HepG2 (cell line): ENCODE data around the gene C16orf89. TPM values are rescaled to one million over a fixed set of nuclear protein-coding genes. Genes with fewer than 3 reads are reported as not detected.

Experiments used
- ATAD3A ChIP-seq: sonication (generic); formaldehyde crosslinking; IDR thresholded peaks from 2 replicates; pipeline ENCODE4 v1.4.0; 2020; ENCODE audit warnings: missing genetic modification reagents
- DDIT3 ChIP-seq: sonication (generic); formaldehyde crosslinking; IDR thresholded peaks from 2 replicates; pipeline ENCODE4 v1.4.0; 2020; ENCODE audit warnings: mild to moderate bottlenecking, missing genetic modification reagents
- ETV6 ChIP-seq: sonication (generic); formaldehyde crosslinking; conservative IDR thresholded peaks from 2 replicates; pipeline ENCODE4 v1.4.0; 2020; ENCODE audit warnings: missing genetic modification reagents
- FOXK1 ChIP-seq: sonication (generic); formaldehyde crosslinking; IDR thresholded peaks from 2 replicates; pipeline ENCODE4 v1.4.0; 2020; ENCODE audit warnings: low read depth, missing genetic modification reagents, borderline replicate concordance
- FOXK2 ChIP-seq: fragments of 450-650 bp; IDR thresholded peaks from 2 replicates; pipeline ENCODE4 v1.6.1; 2016
- IRX3 ChIP-seq: sonication (generic); formaldehyde crosslinking; IDR thresholded peaks from 2 replicates; pipeline ENCODE4 v1.8.1; 2023; ENCODE audit warnings: mild to moderate bottlenecking, low read depth, missing genetic modification reagents, borderline replicate concordance
- JUN ChIP-seq: sonication (generic); formaldehyde crosslinking; IDR thresholded peaks from 2 replicates; pipeline ENCODE4 v1.4.0; 2020; ENCODE audit warnings: mild to moderate bottlenecking, missing genetic modification reagents
- KDM1A ChIP-seq: IDR thresholded peaks from 2 replicates; pipeline ENCODE4 v1.6.1; 2016; ENCODE audit warnings: missing compliant biosample characterization
- KDM5A ChIP-seq: fragments of 200-600 bp; sonication (generic); IDR thresholded peaks from 2 replicates; pipeline ENCODE4 v1.7.0; 2018; ENCODE audit warnings: antibody characterized with exemption, mild to moderate bottlenecking, low read length, borderline replicate concordance
- MBD4 ChIP-seq: IDR thresholded peaks from 2 replicates; pipeline ENCODE4 v1.6.1; 2012; ENCODE audit warnings: low read length, inconsistent platforms, borderline replicate concordance
- PAWR ChIP-seq: sonication (generic); formaldehyde crosslinking; IDR thresholded peaks from 2 replicates; pipeline ENCODE4 v1.4.0; 2020; ENCODE audit warnings: missing genetic modification reagents, mild to moderate bottlenecking, borderline replicate concordance
- RAD51 ChIP-seq: fragments of 450-650 bp; IDR thresholded peaks from 2 replicates; pipeline ENCODE4 v1.6.1; 2016; ENCODE audit warnings: borderline replicate concordance
- SALL1 ChIP-seq: sonication (generic); formaldehyde crosslinking; IDR thresholded peaks from 2 replicates; pipeline ENCODE4 v1.8.0; 2022; ENCODE audit warnings: mild to moderate bottlenecking, missing genetic modification reagents
- SNAI1 ChIP-seq: sonication (generic); formaldehyde crosslinking; IDR thresholded peaks from 2 replicates; pipeline ENCODE4 v1.5.0; 2020; ENCODE audit warnings: mild to moderate bottlenecking, missing genetic modification reagents, borderline replicate concordance
- ZIK1 ChIP-seq: sonication (generic); formaldehyde crosslinking; IDR thresholded peaks from 2 replicates; pipeline ENCODE4 v1.5.0; 2020; ENCODE audit warnings: mild to moderate bottlenecking, low read depth, missing genetic modification reagents, borderline replicate concordance
- ZNF17 ChIP-seq: sonication (generic); formaldehyde crosslinking; IDR thresholded peaks from 2 replicates; pipeline ENCODE4 v1.5.0; 2020; ENCODE audit warnings: mild to moderate bottlenecking, missing genetic modification reagents
- ZNF44 ChIP-seq: sonication (generic); formaldehyde crosslinking; IDR thresholded peaks from 2 replicates; pipeline ENCODE4 v1.5.1; 2020; ENCODE audit warnings: mild to moderate bottlenecking, missing genetic modification reagents
- ZNF543 ChIP-seq: sonication (generic); formaldehyde crosslinking; IDR thresholded peaks from 2 replicates; pipeline ENCODE4 v1.4.0; 2020; ENCODE audit warnings: mild to moderate bottlenecking, missing genetic modification reagents
- ZNF564 ChIP-seq: sonication (generic); formaldehyde crosslinking; IDR thresholded peaks from 2 replicates; pipeline ENCODE4 v1.8.1; 2023; ENCODE audit warnings: mild to moderate bottlenecking, missing genetic modification reagents
- ZNF710 ChIP-seq: sonication (generic); formaldehyde crosslinking; IDR thresholded peaks from 2 replicates; pipeline ENCODE4 v1.5.0; 2020; ENCODE audit warnings: mild to moderate bottlenecking, missing genetic modification reagents, borderline replicate concordance
- polyA plus RNA-seq, 8 experiments: library from polyadenylated mRNA; depleted of rRNA in 3 of 8; stranded (reverse) in 7 of 8; unstranded in 1 of 8; fragments of >200 nt; fragmentation: Illumina TruSeq in 4 of 8; extraction: Trizol in 4 of 8; gene quantifications; 2 replicates each; pipeline versions ENCODE4 v1.2.1 to v1.2.3, GENCODE V29; 2011 to 2016; ENCODE audit warnings: low read depth in 4 of 8, missing spikeins in 1 of 8, mixed read lengths in 1 of 8; ENCODE audit not compliant: insufficient read depth in 1 of 8
- total RNA-seq, 5 experiments: library from RNA; depleted of rRNA; stranded (reverse); fragments of >200 nt; fragmentation: Illumina TruSeq; extraction: Trizol; gene quantifications; 2 replicates each; pipeline ENCODE4 v1.2.3, GENCODE V29; 2016; ENCODE audit warnings: low read depth in 1 of 5
- TF ChIP-seq, protein P1 (sequence below): sonication (generic); formaldehyde crosslinking; IDR thresholded peaks from 2 replicates; pipeline ENCODE4 v1.8.1; 2023; ENCODE audit warnings: mild to moderate bottlenecking, missing genetic modification reagents
- TF ChIP-seq, protein P2 (sequence below): sonication (generic); formaldehyde crosslinking; IDR thresholded peaks from 2 replicates; pipeline ENCODE4 v1.5.1; 2020; ENCODE audit warnings: mild to moderate bottlenecking, missing genetic modification reagents, borderline replicate concordance

The C16orf89 gene
- total and polyA plus RNA-seq, 2 of the 13 experiments (the other 11 are each of a cell fraction or from before 2014, with no cell fraction given) = 1.9 to 3.4 TPM

DNA sequence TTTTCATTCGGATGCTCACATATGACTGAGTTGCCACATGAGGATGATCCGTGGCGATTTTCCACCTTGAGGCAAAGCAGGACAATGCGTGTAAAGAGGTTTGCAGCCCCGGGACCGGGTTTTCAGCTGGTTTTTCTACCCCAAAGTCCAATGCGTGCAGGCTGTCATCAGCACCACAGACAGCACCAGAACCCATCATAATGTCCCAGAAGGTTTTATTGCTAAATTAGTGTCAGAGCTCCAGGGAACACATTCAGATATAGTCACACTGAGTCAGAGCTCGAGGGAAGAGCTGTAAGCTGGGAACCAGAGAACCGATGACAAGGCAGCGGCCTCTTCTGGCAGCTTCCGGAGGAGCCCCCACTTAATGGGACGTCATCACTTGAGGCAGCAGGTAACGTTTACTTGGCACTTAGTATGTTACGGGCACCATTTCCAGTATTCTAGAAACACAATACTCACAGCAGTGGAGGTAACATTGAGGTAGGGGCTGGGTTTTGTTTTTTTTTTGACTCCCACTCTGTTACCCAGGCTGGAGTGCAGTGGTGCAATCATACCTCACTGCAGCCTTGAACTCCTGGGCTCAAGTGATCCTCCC lies 23.1 kb downstream of the C16orf89 start (continued):
- no peak for TF ChIP-seq ZNF710 (CRISPR knock-in tag)
- TF ChIP-seq, protein P1, sequence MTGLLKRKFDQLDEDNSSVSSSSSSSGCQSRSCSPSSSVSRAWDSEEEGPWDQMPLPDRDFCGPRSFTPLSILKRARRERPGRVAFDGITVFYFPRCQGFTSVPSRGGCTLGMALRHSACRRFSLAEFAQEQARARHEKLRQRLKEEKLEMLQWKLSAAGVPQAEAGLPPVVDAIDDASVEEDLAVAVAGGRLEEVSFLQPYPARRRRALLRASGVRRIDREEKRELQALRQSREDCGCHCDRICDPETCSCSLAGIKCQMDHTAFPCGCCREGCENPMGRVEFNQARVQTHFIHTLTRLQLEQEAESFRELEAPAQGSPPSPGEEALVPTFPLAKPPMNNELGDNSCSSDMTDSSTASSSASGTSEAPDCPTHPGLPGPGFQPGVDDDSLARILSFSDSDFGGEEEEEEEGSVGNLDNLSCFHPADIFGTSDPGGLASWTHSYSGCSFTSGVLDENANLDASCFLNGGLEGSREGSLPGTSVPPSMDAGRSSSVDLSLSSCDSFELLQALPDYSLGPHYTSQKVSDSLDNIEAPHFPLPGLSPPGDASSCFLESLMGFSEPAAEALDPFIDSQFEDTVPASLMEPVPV (CRISPR knock-in tag) = no peak
- TF ChIP-seq ATAD3A (CRISPR knock-in tag) = no peak
- 0 out of 2 replicates have a peak, but pooled peaks have one; percentile 8 for TF ChIP-seq ZNF543 (CRISPR knock-in tag)
- TF ChIP-seq PAWR (CRISPR knock-in tag) = no peak
- no peak for TF ChIP-seq FOXK1 (CRISPR knock-in tag)
- TF ChIP-seq SALL1 (CRISPR knock-in tag) = no peak
- TF ChIP-seq MBD4 = no peak
- TF ChIP-seq ZNF44 (CRISPR knock-in tag) = no peak
- TF ChIP-seq, protein P2, sequence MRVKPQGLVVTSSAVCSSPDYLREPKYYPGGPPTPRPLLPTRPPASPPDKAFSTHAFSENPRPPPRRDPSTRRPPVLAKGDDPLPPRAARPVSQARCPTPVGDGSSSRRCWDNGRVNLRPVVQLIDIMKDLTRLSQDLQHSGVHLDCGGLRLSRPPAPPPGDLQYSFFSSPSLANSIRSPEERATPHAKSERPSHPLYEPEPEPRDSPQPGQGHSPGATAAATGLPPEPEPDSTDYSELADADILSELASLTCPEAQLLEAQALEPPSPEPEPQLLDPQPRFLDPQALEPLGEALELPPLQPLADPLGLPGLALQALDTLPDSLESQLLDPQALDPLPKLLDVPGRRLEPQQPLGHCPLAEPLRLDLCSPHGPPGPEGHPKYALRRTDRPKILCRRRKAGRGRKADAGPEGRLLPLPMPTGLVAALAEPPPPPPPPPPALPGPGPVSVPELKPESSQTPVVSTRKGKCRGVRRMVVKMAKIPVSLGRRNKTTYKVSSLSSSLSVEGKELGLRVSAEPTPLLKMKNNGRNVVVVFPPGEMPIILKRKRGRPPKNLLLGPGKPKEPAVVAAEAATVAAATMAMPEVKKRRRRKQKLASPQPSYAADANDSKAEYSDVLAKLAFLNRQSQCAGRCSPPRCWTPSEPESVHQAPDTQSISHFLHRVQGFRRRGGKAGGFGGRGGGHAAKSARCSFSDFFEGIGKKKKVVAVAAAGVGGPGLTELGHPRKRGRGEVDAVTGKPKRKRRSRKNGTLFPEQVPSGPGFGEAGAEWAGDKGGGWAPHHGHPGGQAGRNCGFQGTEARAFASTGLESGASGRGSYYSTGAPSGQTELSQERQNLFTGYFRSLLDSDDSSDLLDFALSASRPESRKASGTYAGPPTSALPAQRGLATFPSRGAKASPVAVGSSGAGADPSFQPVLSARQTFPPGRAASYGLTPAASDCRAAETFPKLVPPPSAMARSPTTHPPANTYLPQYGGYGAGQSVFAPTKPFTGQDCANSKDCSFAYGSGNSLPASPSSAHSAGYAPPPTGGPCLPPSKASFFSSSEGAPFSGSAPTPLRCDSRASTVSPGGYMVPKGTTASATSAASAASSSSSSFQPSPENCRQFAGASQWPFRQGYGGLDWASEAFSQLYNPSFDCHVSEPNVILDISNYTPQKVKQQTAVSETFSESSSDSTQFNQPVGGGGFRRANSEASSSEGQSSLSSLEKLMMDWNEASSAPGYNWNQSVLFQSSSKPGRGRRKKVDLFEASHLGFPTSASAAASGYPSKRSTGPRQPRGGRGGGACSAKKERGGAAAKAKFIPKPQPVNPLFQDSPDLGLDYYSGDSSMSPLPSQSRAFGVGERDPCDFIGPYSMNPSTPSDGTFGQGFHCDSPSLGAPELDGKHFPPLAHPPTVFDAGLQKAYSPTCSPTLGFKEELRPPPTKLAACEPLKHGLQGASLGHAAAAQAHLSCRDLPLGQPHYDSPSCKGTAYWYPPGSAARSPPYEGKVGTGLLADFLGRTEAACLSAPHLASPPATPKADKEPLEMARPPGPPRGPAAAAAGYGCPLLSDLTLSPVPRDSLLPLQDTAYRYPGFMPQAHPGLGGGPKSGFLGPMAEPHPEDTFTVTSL (CRISPR knock-in tag) = no peak
- no peak for TF ChIP-seq ZNF17
- peak; percentile 22; the same call in 1 of the 2 replicates for TF ChIP-seq JUN (CRISPR knock-in tag)
- TF ChIP-seq ETV6 (CRISPR knock-in tag) = no peak
- no peak for TF ChIP-seq ZNF564 (CRISPR knock-in tag)
- TF ChIP-seq SNAI1 (CRISPR knock-in tag) = no peak
- TF ChIP-seq KDM5A = no peak
- no peak for TF ChIP-seq DDIT3
- TF ChIP-seq IRX3 (CRISPR knock-in tag) = no peak
- no peak for TF ChIP-seq RAD51
- no peak for TF ChIP-seq ZIK1 (CRISPR knock-in tag)
- no peak for TF ChIP-seq KDM1A
- no peak for TF ChIP-seq FOXK2
